HL-60 (cell line): Measurements from ENCODE around the gene CCDC102A.
A peak's percentile ranks its signal among the peaks of the same experiment; 100 is the strongest.

Source experiments
- DNase-seq, 2 experiments: peaks; one replicate each; pipeline ENCODE4 v3.0.0-alpha.2; 2010 to 2020; ENCODE audit warnings: low read depth in 1 of 2, low spot score in 1 of 2
- H3K27ac ChIP-seq: fragments of 250-450 bp; sonication (Bioruptor Pico); replicated peaks from 2 replicates; pipeline ENCODE4 v1.5.1; 2020; ENCODE audit warnings: mild to moderate bottlenecking, moderate library complexity
- H3K27me3 ChIP-seq: fragments of 250-450 bp; sonication (Bioruptor Pico); 2 replicates; pipeline ENCODE4 v1.5.1; 2021; ENCODE audit warnings: mild to moderate bottlenecking, moderate library complexity; ENCODE audit not compliant: insufficient read depth, poor library complexity, severe bottlenecking
- H3K4me3 ChIP-seq: replicated peaks from 2 replicates; pipeline ENCODE4 v1.5.1; 2011; ENCODE audit warnings: mild to moderate bottlenecking, control low read depth, low read length; ENCODE audit not compliant: insufficient read depth
- GABPA ChIP-seq: IDR thresholded peaks from 2 replicates; pipeline ENCODE4 v1.6.1; 2012; ENCODE audit warnings: low read depth
- POLR2AphosphoS5 ChIP-seq: IDR thresholded peaks from 2 replicates; pipeline ENCODE4 v1.6.1; 2012; ENCODE audit warnings: low read depth
- SPI1 ChIP-seq: IDR thresholded peaks from 2 replicates; pipeline ENCODE4 v1.6.1; 2012; ENCODE audit warnings: low read depth, mild to moderate bottlenecking, borderline replicate concordance
- TF ChIP-seq, protein P1 (sequence below): IDR thresholded peaks from one replicate; pipeline ENCODE4 v1.5.1; 2011; ENCODE audit warnings: low read length, control low read depth, inconsistent platforms; ENCODE audit not compliant: insufficient read depth
- TF ChIP-seq, protein P2 (sequence below): IDR thresholded peaks from 2 replicates; pipeline ENCODE4 v1.6.1; 2012; ENCODE audit warnings: low read depth; ENCODE audit not compliant: insufficient replicate concordance

CCDC102A gene

DNA sequence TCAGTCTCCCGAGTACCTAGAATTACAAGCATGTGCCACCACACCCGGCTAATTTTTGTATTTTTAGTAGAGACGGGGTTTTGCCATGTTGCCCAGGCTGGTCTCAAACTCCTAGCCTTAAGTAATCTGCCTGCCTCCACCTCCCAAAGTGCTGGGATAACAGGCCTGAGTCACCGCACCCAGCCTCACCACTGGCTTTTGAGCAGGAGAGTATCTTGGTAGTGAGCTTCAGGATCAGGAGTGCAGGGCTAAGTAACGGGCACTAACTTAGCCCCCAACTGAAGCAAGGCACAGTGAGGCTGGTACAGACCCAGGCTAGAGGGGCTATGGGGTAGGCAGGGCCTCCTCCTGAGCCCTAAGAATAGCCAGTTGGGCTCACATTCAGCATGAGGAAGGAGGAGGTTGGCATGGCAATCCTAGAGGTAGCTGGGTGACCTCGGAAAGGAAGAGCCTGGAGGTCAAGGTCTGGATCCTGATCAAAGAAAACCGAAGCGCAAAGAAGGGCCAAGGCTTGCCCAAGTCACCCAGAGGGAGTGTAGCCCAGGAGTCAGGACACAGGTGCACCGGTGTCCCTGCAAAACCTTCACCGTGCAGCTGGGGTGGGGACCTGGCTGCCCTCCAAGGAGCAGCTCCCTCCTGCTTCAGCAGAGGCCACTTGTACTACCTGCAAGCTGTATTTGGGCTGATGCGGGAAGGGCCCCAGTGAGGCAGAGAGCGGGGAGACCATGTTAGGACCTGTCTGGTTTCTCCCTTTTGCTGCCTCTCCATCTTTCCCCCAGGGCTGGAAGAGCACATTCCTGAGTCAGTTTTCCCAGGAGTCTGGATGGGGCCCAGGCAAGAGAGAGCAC lies 4.8 kb upstream of the CCDC102A start:
- no peak overlapping the region for H3K27ac ChIP-seq
- TF ChIP-seq, protein P1, sequence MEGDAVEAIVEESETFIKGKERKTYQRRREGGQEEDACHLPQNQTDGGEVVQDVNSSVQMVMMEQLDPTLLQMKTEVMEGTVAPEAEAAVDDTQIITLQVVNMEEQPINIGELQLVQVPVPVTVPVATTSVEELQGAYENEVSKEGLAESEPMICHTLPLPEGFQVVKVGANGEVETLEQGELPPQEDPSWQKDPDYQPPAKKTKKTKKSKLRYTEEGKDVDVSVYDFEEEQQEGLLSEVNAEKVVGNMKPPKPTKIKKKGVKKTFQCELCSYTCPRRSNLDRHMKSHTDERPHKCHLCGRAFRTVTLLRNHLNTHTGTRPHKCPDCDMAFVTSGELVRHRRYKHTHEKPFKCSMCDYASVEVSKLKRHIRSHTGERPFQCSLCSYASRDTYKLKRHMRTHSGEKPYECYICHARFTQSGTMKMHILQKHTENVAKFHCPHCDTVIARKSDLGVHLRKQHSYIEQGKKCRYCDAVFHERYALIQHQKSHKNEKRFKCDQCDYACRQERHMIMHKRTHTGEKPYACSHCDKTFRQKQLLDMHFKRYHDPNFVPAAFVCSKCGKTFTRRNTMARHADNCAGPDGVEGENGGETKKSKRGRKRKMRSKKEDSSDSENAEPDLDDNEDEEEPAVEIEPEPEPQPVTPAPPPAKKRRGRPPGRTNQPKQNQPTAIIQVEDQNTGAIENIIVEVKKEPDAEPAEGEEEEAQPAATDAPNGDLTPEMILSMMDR, result no peak
- TF ChIP-seq SPI1 (no peak), POLR2AphosphoS5 (no peak), GABPA (no peak)
- TF ChIP-seq, protein P2, sequence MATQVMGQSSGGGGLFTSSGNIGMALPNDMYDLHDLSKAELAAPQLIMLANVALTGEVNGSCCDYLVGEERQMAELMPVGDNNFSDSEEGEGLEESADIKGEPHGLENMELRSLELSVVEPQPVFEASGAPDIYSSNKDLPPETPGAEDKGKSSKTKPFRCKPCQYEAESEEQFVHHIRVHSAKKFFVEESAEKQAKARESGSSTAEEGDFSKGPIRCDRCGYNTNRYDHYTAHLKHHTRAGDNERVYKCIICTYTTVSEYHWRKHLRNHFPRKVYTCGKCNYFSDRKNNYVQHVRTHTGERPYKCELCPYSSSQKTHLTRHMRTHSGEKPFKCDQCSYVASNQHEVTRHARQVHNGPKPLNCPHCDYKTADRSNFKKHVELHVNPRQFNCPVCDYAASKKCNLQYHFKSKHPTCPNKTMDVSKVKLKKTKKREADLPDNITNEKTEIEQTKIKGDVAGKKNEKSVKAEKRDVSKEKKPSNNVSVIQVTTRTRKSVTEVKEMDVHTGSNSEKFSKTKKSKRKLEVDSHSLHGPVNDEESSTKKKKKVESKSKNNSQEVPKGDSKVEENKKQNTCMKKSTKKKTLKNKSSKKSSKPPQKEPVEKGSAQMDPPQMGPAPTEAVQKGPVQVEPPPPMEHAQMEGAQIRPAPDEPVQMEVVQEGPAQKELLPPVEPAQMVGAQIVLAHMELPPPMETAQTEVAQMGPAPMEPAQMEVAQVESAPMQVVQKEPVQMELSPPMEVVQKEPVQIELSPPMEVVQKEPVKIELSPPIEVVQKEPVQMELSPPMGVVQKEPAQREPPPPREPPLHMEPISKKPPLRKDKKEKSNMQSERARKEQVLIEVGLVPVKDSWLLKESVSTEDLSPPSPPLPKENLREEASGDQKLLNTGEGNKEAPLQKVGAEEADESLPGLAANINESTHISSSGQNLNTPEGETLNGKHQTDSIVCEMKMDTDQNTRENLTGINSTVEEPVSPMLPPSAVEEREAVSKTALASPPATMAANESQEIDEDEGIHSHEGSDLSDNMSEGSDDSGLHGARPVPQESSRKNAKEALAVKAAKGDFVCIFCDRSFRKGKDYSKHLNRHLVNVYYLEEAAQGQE, result no peak
- H3K27me3 ChIP-seq, result no peaks in the 10 kb centered on the region
- no peak overlapping the region for H3K4me3 ChIP-seq
- DNase-seq, result no peak

DNA sequence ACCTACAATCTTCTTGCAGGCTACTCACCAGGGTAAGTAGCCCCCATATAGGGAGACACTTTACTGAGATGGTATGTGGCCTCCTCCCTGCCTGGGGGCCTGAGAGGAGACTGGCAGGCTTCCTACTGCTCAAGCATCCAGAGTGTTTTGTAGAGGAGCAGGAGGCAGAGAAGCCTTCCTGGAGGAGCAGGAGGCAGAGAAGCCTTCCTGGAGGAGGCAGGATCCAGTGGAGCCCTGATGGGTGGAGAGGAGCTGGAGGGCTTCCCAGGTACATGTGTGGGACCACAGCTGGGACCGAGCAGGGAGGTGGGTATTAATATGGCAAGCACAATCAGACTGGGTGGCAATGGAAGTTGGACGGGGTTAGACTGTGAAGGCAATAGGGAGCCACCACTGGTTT lies 4.0 kb upstream of the CCDC102A start:
- H3K27me3 ChIP-seq, result no peaks in the 10 kb centered on the region
- no peak for TF ChIP-seq GABPA
- TF ChIP-seq, protein P2, result no peak
- TF ChIP-seq, protein P1, result no peak
- no peak for TF ChIP-seq SPI1
- DNase-seq, result no peak
- H3K27ac ChIP-seq, result no peak overlapping the region
- H3K4me3 ChIP-seq, result no peak overlapping the region

DNA sequence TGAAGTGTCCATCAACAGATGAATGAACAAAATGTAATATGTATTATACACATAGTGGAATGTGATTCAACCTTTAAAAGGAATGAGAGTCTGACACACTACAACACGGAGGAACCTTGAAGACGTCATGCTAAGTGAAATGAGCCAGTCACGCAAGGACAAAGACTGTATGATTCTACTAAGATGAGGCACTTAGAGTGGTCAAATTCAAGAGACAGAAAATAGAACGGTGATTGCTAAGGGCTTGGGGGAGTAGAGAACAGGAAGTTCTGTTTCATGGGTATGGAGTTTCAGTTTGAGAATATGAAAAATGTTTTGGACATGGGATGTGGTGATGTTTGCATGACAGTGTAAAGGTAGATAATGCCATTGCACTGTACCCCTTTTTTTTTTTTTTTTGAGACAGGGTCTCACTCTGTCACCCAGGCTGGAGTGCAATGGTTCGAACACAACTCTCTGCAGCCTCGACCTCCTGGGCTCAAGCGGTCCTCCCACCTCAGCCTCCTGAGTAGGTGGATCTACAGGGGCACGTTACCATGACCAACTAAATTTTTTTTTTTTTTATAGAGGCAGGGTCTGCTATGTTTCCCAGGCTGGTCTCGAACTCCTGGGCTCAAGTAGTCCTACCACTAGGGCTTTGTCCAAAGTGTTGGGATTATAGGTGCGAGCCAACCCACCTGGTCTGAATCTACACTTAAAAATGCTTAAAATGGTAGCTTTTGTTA lies 2.9 kb upstream of the CCDC102A start:
- TF ChIP-seq GABPA (no peak), POLR2AphosphoS5 (no peak), SPI1 (no peak)
- TF ChIP-seq, protein P2, result no peak
- TF ChIP-seq, protein P1, result no peak
- Histone ChIP-seq H3K4me3 (no peak overlapping the region), H3K27ac (no peak overlapping the region), H3K27me3 (no peaks in the 10 kb centered on the region)
- DNase-seq, result peak; percentile 38 to 54
